Activated T-cell treated with anti-CD3 and anti-CD28 coated beads, Interleukin-2, amount 50 U/mL, for 24 hours (primary cell): ENCODE measurements around the gene ADAMTSL3.
A peak's percentile ranks its signal among the peaks of the same experiment; 100 is the strongest.

Source experiments
- DNase-seq: peaks from one replicate; pipeline ENCODE4 v3.0.0-alpha.2; 2020
- H3K27ac Mint-ChIP-seq: 2 replicates; pipeline ENCODE4 v1.8.0; 2020; ENCODE audit warnings: mild to moderate bottlenecking, mixed read lengths
- H3K27me3 Mint-ChIP-seq: 2 replicates; pipeline ENCODE4 v1.8.0; 2020; ENCODE audit warnings: mixed read lengths
- H3K36me3 Mint-ChIP-seq: 2 replicates; pipeline ENCODE4 v1.8.0; 2020; ENCODE audit warnings: low read depth, mixed read lengths
- H3K4me1 Mint-ChIP-seq: 2 replicates; pipeline ENCODE4 v1.8.0; 2020; ENCODE audit warnings: low read depth, mixed read lengths
- H3K4me3 Mint-ChIP-seq: 2 replicates; pipeline ENCODE4 v1.8.0; 2020; ENCODE audit warnings: mild to moderate bottlenecking, moderate library complexity, mixed read lengths
- H3K9me3 Mint-ChIP-seq: 2 replicates; pipeline ENCODE4 v1.8.0; 2020; ENCODE audit warnings: mixed read lengths

Gene ADAMTSL3

DNA sequence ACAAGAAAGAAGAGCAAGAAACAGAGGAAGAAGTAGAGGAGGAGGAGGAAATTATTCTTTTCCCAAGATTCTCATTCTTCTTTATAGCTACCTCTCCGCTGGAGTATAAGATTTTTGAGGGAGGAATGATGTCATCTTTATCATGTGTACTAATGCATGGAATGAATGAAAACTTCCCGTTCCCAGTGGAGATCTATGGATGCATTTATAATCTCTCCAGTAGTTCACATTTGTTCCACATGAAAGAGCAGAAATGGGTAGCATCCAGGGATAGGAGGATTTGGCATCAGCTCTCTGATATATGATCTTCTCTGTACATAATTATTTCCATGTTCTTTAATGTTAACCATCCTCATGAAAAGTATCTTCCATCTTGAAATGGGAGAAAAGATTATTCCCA is 244.4 kb downstream of the ADAMTSL3 start:
- no peak for DNase-seq
- H3K4me3 Mint-ChIP-seq = no peak overlapping the region
- H3K27ac Mint-ChIP-seq = no peak overlapping the region
- H3K4me1 Mint-ChIP-seq = no peaks in the 10 kb centered on the region
- H3K9me3 Mint-ChIP-seq = no peaks in the 10 kb centered on the region
- no peaks in the 10 kb centered on the region for H3K36me3 Mint-ChIP-seq
- H3K27me3 Mint-ChIP-seq = peaks cover under 1% of the 10 kb centered on the region

DNA sequence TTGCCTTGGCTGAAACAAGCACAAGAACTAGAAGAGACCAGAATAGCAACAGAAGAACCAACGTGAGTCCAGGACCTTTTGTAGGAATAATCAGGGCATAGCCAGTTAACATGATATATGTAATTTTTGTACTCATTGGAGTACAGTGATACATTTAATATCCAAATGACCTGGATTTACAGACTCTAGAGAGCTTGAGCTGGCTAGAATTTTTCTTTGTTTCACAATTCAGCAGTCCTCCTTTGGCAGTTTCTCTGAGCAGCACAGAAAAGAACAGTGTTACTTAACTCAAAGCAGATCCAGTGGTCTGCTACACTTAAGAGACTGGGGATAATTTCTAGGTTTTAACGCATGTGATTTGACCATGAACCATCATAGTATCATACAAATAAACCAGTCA is 245.7 kb downstream of the ADAMTSL3 start:
- H3K27ac Mint-ChIP-seq = no peak overlapping the region
- H3K9me3 Mint-ChIP-seq = no peaks in the 10 kb centered on the region
- H3K36me3 Mint-ChIP-seq = no peaks in the 10 kb centered on the region
- H3K4me3 Mint-ChIP-seq = no peak overlapping the region
- H3K27me3 Mint-ChIP-seq = no peaks in the 10 kb centered on the region
- no peaks in the 10 kb centered on the region for H3K4me1 Mint-ChIP-seq
- no peak for DNase-seq

DNA sequence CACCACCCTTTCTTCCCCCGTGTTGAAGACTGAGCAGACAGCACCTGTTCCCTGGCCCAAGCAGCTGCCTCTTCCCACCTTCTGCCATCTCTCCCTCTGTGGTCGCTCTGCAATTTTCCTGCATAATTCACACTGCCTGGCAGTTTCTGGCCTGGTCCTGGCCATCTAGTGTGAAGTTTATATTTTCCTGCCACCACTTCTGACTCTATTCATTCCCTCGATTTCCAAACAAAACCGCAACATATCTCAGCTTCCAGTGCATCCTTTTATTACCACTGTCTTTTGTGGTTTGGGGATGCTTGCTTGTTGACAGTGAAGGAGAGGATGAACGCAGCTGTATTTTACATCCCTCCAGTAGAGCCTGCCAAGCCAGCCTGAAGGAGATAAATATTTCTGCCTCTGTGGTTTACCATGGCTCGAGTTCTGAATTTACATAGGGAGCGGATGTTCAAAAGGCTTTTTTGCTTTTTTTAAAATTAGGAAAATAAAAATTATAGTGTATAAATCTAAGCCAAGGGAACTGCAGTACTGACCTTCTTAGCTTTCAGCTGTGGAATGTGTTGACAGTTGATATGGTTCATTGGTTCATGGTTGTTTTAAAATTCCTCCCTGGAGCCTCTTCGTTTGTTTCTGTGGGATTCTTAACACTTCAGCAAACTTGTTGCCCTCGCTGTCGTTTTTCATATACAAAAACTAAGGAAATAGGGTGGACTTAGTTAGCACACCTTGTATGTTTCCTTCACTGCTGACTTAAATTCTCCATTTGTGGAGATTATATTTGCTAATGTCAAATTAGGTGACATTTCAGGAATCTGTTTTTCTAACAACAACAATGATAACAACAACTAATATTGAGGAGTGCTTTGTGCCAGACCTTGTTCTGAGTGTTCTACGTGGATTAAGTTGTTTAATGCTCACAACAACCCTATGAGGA is 250.5 kb downstream of the ADAMTSL3 start:
- H3K27ac Mint-ChIP-seq = no peak overlapping the region
- H3K27me3 Mint-ChIP-seq = no peaks in the 10 kb centered on the region
- DNase-seq = no peak
- no peaks in the 10 kb centered on the region for H3K4me1 Mint-ChIP-seq
- no peaks in the 10 kb centered on the region for H3K36me3 Mint-ChIP-seq
- no peaks in the 10 kb centered on the region for H3K9me3 Mint-ChIP-seq
- H3K4me3 Mint-ChIP-seq = no peak overlapping the region

DNA sequence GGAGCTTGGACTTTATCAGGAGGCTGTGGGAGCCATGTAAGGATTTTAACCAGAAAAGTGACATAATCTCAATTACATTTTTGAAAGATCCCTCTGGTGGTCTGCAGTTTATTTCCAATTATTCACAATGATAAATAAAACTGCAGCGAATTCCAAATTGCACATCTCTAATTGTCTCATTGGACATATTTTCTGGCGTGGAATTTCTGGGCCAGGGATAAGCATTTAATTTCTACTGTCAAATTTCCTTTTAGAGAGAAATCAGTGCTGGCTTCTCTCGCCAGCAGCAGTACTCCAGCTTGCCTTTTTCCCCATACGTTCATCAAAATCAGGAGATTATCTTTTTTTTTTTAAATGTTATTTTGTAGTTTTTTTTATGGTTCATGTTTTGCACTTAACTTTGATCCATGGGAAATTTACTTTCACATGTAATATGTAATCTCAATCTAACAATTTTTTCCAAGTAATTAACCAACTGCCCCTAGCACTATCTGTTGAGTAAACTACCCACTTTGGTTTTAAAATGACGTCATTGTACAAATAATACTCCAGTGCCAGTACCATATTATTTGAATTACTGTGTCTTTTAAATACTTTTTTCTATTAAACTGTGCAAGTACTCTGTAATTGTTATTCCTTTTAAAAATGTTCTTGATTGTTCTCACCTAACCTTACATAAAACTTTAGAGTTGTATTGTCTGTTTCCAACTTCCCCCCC is 251.8 kb downstream of the ADAMTSL3 start:
- H3K9me3 Mint-ChIP-seq = no peaks in the 10 kb centered on the region
- H3K36me3 Mint-ChIP-seq = no peaks in the 10 kb centered on the region
- no peak overlapping the region for H3K4me3 Mint-ChIP-seq
- peaks cover 6% of the 10 kb centered on the region for H3K27me3 Mint-ChIP-seq
- no peak overlapping the region for H3K27ac Mint-ChIP-seq
- H3K4me1 Mint-ChIP-seq = no peaks in the 10 kb centered on the region
- DNase-seq = no peak

DNA sequence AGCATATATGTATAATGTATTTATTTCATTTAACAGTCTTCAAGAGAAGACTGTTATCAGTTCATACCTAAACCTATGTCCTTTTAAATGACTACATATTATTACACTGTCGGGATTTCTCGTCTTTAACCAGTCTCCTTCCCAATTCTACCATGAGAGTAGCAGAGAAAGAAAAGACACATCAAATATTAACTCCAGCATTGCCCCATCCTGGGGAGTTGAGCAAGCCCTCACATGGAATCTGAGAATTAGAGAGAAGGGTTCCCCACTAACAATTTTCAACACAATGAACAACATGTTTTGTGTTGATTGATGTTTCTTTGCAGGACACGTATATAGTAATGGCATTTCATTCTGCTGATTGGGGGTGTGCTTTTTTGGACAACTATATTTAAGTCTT is 257.4 kb downstream of the ADAMTSL3 start:
- no peak overlapping the region for H3K4me3 Mint-ChIP-seq
- H3K36me3 Mint-ChIP-seq = no peaks in the 10 kb centered on the region
- H3K27me3 Mint-ChIP-seq = peaks cover 14% of the 10 kb centered on the region
- no peaks in the 10 kb centered on the region for H3K9me3 Mint-ChIP-seq
- H3K4me1 Mint-ChIP-seq = no peaks in the 10 kb centered on the region
- no peak for DNase-seq
- H3K27ac Mint-ChIP-seq = no peak overlapping the region

GRCh38 chr15:83912343-83912742 is 258.4 kb downstream of the ADAMTSL3 start:
- H3K9me3 Mint-ChIP-seq = no peaks in the 10 kb centered on the region
- no peak for DNase-seq
- no peak overlapping the region for H3K4me3 Mint-ChIP-seq
- H3K27me3 Mint-ChIP-seq = peaks cover 14% of the 10 kb centered on the region
- no peaks in the 10 kb centered on the region for H3K36me3 Mint-ChIP-seq
- H3K4me1 Mint-ChIP-seq = no peaks in the 10 kb centered on the region
- no peak overlapping the region for H3K27ac Mint-ChIP-seq

DNA sequence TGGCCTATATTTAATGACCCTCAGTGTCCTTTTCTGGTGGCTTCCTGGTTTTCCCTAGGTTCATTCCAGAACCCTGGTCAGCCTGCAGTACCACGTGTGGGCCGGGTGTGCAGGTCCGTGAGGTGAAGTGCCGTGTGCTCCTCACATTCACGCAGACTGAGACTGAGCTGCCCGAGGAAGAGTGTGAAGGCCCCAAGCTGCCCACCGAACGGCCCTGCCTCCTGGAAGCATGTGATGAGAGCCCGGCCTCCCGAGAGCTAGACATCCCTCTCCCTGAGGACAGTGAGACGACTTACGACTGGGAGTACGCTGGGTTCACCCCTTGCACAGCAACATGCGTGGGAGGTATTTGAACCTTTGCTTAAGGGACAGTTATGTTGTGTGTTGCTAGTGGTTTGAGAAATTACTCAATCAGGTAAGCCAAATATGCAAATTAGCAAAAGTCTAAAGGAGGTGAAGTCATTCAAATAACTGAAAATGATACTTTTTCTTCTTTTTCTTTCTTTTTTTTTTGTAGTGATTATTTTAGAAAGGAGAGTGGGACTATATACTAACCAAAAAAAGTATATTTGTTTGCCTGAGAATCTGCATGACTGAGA is 259.2 kb downstream of the ADAMTSL3 start:
- DNase-seq = no peak
- H3K36me3 Mint-ChIP-seq = no peaks in the 10 kb centered on the region
- H3K4me1 Mint-ChIP-seq = no peaks in the 10 kb centered on the region
- H3K4me3 Mint-ChIP-seq = no peak overlapping the region
- no peaks in the 10 kb centered on the region for H3K9me3 Mint-ChIP-seq
- no peak overlapping the region for H3K27ac Mint-ChIP-seq
- H3K27me3 Mint-ChIP-seq = peaks cover 14% of the 10 kb centered on the region

DNA sequence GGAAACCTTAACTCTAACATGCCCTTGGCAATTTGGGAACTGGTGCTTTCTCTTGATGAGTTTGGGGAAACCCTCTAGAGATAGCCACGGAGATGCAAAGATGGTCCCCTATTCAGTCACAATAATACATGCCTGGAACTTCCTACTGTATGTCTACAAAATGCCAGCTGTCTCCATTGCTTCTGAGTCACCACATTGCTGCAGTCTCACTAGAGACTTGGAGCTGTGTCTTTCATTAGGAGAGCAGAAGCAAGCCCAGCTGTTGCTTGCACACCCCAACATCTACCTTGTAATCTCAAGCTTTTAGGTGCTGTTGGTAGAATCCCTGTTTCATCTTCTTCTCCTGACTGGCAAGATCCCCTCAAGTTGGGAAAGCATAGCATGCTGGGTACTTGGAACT is 261.0 kb downstream of the ADAMTSL3 start:
- H3K27me3 Mint-ChIP-seq = peaks cover 11% of the 10 kb centered on the region
- no peak overlapping the region for H3K27ac Mint-ChIP-seq
- H3K36me3 Mint-ChIP-seq = no peaks in the 10 kb centered on the region
- H3K9me3 Mint-ChIP-seq = no peaks in the 10 kb centered on the region
- peaks cover 12% of the 10 kb centered on the region for H3K4me1 Mint-ChIP-seq
- DNase-seq = no peak
- H3K4me3 Mint-ChIP-seq = no peak overlapping the region

- Mint-ChIP-seq H3K36me3 (no peaks in the 10 kb centered on the region), H3K4me3 (no peak overlapping the region), H3K27ac (no peak overlapping the region), H3K4me1 (peaks cover 12% of the 10 kb centered on the region), H3K9me3 (no peaks in the 10 kb centered on the region), H3K27me3 (peaks cover 9% of the 10 kb centered on the region)
- DNase-seq = no peak
Observed at GRCh38 chr15:83917432-83917831, 263.5 kb downstream of the ADAMTSL3 start.

DNA sequence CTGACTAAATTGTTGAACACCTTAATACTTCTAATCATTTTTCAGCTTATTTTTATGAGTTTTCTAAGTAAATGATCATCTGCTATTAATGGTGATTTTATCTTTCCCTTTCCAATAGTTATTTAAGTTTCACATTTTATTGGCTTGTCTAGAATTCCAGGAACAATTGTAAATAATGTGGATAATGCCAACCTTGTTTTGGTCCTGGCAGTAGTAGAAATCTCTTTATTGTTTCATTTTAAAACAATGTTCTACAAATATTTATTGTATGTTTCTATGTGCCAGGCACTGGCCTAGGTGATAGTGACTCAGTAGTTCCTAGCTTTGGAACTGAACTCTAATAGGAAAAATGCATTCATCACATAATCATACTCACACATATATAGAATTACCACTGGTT is 264.1 kb downstream of the ADAMTSL3 start:
- Mint-ChIP-seq H3K27me3 (peaks cover 9% of the 10 kb centered on the region), H3K36me3 (no peaks in the 10 kb centered on the region), H3K9me3 (no peaks in the 10 kb centered on the region), H3K4me1 (peaks cover 12% of the 10 kb centered on the region), H3K4me3 (no peak overlapping the region), H3K27ac (no peak overlapping the region)
- no peak for DNase-seq

GRCh38 chr15:83919319-83919830 is 265.5 kb downstream of the ADAMTSL3 start:
- Mint-ChIP-seq H3K27me3 (peaks cover 9% of the 10 kb centered on the region), H3K9me3 (no peaks in the 10 kb centered on the region), H3K4me1 (peaks cover 12% of the 10 kb centered on the region), H3K27ac (peak overlapping the region; percentile 11), H3K36me3 (no peaks in the 10 kb centered on the region), H3K4me3 (no peak overlapping the region)
- DNase-seq = no peak

- H3K27ac Mint-ChIP-seq = no peak overlapping the region
- no peak for DNase-seq
- no peaks in the 10 kb centered on the region for H3K36me3 Mint-ChIP-seq
- peaks cover 12% of the 10 kb centered on the region for H3K4me1 Mint-ChIP-seq
- H3K9me3 Mint-ChIP-seq = no peaks in the 10 kb centered on the region
- peaks cover 5% of the 10 kb centered on the region for H3K27me3 Mint-ChIP-seq
- H3K4me3 Mint-ChIP-seq = no peak overlapping the region
Observed at GRCh38 chr15:83919978-83920510, 266.1 kb downstream of the ADAMTSL3 start.

- H3K4me3 Mint-ChIP-seq = no peak overlapping the region
- peaks cover 12% of the 10 kb centered on the region for H3K4me1 Mint-ChIP-seq
- no peaks in the 10 kb centered on the region for H3K9me3 Mint-ChIP-seq
- no peak overlapping the region for H3K27ac Mint-ChIP-seq
- no peaks in the 10 kb centered on the region for H3K36me3 Mint-ChIP-seq
- no peaks in the 10 kb centered on the region for H3K27me3 Mint-ChIP-seq
- no peak for DNase-seq
Observed at GRCh38 chr15:83922649-83923294, 268.8 kb downstream of the ADAMTSL3 start.

- Mint-ChIP-seq H3K4me3 (no peak overlapping the region), H3K27me3 (peaks cover 17% of the 10 kb centered on the region), H3K27ac (no peak overlapping the region), H3K36me3 (no peaks in the 10 kb centered on the region), H3K9me3 (no peaks in the 10 kb centered on the region), H3K4me1 (peaks cover 15% of the 10 kb centered on the region)
- no peak for DNase-seq
Observed at GRCh38 chr15:83926116-83926515, 272.2 kb downstream of the ADAMTSL3 start.
